Ammon's horn (tissue), 1 donor: Measurements from ENCODE around the gene GGNBP2.
"Not testable (repeated sequence)": the region's sequence is repeated elsewhere in the genome, so short reads cannot be mapped to it uniquely, and the experiment has no call there.

Source experiments
- DNase-seq: peaks from one replicate; pipeline ENCODE4 v3.0.0-alpha.2; 2016; ENCODE audit warnings: low spot score

Gene GGNBP2

DNA sequence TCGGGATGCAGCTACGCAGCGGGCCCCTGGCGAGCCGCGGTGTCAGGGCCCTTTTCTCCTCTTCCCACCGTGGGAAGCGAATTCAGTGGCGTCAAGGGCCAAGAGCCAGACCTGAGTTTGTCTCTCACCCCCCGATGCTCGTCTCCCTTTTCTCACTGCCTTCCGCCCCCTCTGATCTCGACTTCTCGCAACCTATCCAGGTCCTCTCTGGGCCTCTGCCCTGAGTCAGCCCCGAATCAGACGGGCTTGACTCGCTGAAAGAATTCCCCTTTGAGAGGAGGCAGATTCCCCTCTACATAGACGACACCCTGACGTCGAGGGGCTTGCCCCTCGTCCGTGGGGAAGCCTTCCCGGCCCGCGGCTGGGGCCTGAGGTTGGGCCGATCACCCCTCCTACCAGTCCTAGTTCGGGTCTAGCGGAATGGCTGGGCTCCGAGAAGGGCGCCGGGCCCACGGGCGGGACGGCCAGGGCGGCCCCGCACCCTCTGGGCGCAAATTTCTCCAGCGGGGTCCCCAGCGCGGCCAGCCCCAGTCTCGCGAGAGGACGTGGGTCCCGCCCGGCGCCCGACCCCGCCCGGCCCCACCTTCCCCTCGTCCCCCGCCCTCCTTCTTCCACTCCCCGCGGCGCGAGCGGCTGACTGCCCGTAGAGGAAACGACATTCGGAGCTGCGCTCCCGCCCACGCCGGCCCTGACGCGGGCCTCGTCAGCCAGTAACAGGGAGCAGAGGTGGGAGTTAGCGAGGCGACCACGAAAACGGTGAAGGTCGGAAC lies at the start of gene GGNBP2:
Gene GGNBP2 (plus strand): TSS at position 613 of the 770 bp plus-strand sequence. CDS start 806 bp downstream, outside the sequence.
- peak; percentile 93 for DNase-seq

DNA sequence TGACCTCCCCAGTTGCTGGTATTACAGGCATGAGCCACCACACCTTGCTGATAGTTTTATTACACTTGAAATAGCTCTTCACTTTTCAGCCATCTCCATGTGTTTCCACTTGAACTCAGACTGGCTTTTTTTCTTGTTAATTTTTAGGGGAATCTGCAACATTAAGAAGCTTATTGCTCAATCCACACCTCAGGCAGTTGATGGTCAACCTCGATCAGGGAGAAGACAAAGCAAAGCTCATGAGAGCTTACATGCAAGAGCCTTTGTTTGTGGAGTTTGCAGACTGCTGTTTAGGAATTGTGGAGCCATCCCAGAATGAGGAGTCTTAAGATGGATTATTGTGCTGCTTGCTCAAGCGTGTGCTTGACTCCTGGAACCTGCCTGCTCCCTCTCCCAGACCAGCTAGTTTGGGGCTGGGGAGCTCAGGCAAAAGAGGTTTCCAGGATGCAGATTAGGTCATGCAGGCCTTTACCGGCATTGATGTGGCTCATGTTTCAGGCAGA lies 49.6 kb upstream of the GGNBP2 start:
- no peak for DNase-seq

GRCh38 chr17:36496018-36496789 lies 48.5 kb upstream of the GGNBP2 start:
- peak; percentile 68 for DNase-seq

- no peak for DNase-seq
These were observed 46.6 kb upstream of the GGNBP2 start for GRCh38 chr17:36498155-36498554.

DNA sequence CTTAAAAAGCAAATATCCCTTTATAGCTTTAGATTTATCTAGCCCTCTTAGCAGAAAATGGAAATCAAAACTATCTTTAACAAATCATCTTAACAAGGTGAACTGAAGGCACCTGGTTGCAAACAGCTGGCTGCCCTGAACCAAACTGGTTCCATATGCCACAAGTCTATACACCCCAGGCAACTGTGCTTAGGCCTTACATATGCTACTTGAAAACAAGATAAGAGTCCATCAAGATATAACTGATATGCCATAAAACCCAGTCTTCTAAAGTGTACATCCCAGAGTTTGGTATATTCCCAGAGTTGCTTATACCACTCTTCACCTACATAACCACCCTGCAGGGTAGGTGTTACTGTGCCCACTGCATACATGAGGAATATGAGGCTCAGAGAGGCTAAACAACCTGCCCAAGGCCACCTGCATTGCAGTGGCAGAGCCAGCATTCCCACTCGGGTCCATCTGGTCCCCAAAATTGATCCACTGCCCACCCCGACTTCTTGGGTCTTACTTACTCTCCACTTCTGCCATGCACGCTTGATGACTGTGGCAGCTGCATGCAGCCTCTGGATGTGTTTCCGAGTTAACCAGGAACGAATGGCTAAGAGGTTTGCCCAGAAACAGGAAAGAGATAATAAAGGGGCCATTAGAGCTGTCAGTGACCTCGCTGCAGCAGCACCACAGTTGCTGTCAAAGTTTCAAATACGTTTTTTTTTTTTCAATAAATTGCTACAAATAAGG lies 46.0 kb upstream of the GGNBP2 start:
- DNase-seq, result no peak

- no peak for DNase-seq
These were observed 43.9 kb upstream of the GGNBP2 start for GRCh38 chr17:36500745-36501225.

- no peak for DNase-seq
These were observed 43.4 kb upstream of the GGNBP2 start for GRCh38 chr17:36501351-36501750.

- DNase-seq, result no peak
These were observed 42.8 kb upstream of the GGNBP2 start for GRCh38 chr17:36501963-36502362.

- no peak for DNase-seq
These were observed 41.1 kb upstream of the GGNBP2 start for GRCh38 chr17:36503456-36504155.

- no peak for DNase-seq
These were observed 40.6 kb upstream of the GGNBP2 start for GRCh38 chr17:36504156-36504545.

DNA sequence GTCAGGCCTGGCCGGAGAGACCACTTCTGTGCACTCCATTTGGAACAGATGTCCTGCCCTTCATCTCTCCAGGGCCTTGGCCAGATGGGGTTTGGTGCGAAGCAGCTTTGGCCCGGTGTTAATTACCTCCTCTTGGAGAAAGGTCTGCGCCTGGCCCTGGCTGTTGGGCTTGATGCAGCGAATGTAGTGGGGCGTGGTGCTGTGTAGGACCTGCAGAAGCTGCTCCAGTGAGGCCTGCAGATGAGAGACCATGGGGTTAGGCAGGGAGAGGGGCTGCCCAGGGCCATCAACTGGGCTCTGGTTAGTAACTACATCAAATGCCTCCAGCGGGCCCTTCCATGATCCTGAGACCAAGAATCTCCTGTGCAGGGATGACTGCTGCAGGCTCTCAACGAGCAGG lies 39.5 kb upstream of the GGNBP2 start:
- DNase-seq, result no peak

DNA sequence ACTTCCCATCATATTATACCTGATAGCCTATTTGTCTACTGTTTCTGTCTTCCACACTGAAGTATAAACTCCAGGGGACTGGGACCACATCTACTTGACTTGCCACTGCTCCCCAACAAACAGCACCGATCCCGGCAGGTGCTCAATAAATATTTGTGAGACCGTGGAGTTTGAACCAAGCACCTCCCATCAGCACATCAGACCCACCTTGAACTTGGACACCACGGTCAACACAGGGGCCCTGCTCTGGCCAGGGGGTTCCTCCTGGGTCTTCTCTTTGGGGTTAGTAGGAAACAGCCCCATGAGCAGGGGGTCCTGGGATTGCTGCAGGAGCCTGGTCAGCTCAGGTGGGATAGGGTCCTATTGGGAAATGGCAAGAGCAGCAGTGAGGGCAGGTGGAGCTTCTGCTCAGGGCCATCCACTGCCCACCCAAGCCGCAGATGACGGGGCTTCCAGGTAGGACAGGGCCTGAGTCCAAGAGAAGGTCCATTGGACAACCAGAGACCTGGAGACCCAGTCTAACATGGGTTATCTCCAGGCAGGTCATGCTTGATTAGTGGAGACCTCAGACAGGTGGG lies 38.4 kb upstream of the GGNBP2 start:
- no peak for DNase-seq

DNA sequence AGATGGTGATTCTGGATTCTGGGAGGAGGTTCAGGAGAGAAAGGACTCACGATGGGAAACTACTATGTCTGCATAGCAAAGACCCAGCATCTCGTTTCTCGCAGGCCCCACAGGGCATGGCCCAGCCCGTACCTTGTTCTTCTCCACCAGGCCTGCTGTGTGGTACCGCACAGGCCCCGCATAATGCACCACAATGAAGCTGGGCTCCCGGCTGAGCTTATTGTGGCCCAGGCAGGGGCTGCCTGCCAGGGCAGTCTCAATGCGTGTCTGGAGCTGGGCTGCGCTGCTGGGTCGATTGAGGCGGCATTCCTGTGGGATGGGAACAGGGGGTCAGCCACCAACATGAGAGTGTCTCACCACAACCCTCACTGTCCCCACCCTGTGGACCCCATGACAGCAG lies 37.9 kb upstream of the GGNBP2 start:
- no peak for DNase-seq

DNA sequence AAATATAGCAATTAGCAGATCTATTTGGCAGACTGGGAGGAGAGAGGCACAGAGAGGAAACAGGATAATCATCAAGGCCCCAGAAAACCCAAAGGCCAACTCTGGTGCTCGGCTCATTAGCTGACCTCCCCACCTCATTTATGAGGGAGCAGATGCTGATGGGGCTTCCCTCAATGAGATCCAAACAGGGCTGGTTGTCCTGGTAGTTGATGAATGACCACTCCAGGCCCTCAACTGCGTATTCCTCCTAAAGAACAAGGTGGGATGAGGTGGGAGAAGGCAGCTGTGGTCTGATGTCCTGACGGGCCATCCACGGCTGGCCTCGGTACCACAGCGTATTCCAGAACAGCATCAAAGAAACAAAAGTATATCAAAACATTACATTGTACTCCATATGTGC lies 37.5 kb upstream of the GGNBP2 start:
- DNase-seq, result no peak

- DNase-seq, result not testable (repeated sequence)
These were observed 36.3 kb upstream of the GGNBP2 start for GRCh38 chr17:36508439-36508838.

DNA sequence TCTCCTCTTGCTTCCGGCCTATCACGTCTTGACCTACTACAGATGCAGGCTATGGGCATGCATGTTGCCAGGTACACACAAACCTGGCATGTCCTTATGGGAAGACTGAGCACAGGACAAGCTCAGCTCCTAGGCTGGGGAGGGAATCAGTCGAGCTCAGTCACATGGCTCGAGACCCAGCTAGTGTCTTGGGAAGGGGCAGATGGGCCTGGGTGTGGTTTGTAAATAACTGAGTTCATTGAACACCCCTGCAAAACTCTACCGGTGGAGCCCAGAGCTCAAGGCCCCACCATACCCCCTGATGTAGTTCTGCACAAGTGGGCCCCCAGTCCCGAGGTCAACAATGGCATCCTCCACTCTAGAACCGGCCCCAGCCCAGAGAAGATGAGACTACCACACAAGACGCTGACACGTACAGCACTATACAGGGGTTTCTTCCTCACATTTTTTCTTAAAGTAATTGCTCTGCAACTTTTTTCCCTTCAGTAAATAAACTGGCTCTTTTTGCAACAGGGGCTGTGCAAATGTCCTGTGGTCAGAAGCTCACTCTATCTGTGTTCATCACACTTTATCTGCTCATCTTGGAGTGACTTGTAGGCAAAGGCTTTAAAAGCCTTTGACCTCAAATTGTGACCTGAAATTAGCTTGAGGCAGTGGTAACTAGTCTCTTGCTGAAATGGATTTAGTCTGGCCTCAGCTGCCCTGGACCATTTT lies 35.3 kb upstream of the GGNBP2 start:
- DNase-seq, result no peak

GRCh38 chr17:36510636-36511035 lies 34.1 kb upstream of the GGNBP2 start:
- DNase-seq, result no peak

- no peak for DNase-seq
These were observed 33.5 kb upstream of the GGNBP2 start for GRCh38 chr17:36511216-36511615.

- no peak for DNase-seq
These were observed 32.1 kb upstream of the GGNBP2 start for GRCh38 chr17:36512641-36513040.

GRCh38 chr17:36514856-36515255 lies 29.9 kb upstream of the GGNBP2 start:
- DNase-seq, result no peak

GRCh38 chr17:36515837-36516236 lies 28.9 kb upstream of the GGNBP2 start:
- no peak for DNase-seq
